DMS 273 (cell line): ENCODE measurements around the gene CYP1A2.

Source experiments
- DNase-seq: peaks from one replicate; lab custom pipeline; 2025; ENCODE audit not compliant: unreplicated experiment; lab: John Stamatoyannopoulos, UW

CYP1A2 gene

DNA sequence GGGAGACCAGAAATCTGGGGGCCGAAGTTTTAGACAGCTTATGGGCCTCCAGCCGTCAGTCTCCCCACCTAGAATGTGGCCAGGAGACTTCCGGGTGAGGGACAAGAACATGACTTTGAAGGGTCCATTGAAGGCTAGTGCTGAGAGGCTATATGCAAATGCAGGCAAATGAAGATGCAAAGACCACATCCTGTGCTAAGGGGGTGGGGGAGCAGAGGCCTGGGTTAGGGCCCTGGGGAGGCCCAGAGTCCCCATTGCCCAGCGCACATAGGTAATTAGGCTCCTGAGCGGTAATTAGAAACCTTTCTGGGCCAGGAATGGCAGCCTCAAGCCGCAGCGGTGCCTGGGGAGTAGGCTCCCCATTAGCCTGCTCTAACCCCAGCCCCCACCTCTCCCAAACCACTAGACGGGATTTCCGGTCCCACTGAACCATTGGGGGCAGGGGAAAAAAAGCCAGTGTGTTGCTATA, 40.1 kb downstream of the CYP1A2 start:
- DNase-seq = no peak

GRCh38 chr15:74789171-74789631, 40.6 kb downstream of the CYP1A2 start:
- no peak for DNase-seq

DNA sequence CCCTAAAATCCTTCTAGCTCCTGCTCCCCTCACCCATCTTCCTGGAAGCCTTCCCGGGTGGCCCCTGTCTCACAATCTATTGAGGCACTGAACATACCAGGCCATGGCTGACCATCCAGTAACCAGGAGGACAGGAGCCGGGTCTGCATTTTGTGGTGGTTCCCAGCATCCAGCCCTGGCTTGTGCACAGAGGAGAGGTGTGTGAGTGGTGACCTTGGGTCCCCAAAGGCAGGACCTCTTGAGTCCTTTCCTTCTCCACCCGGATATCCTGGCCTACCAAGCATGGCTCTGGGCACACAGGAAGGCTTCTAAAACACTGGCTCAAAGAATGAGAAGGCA, 41.1 kb downstream of the CYP1A2 start:
- DNase-seq = no peak

- DNase-seq = peak; percentile 20
Observed at GRCh38 chr15:74790080-74790916, 41.7 kb downstream of the CYP1A2 start.

- DNase-seq = no peak
Observed at GRCh38 chr15:74791007-74791406, 42.4 kb downstream of the CYP1A2 start.

- DNase-seq = no peak
Observed at GRCh38 chr15:74791667-74792066, 43.0 kb downstream of the CYP1A2 start.

DNA sequence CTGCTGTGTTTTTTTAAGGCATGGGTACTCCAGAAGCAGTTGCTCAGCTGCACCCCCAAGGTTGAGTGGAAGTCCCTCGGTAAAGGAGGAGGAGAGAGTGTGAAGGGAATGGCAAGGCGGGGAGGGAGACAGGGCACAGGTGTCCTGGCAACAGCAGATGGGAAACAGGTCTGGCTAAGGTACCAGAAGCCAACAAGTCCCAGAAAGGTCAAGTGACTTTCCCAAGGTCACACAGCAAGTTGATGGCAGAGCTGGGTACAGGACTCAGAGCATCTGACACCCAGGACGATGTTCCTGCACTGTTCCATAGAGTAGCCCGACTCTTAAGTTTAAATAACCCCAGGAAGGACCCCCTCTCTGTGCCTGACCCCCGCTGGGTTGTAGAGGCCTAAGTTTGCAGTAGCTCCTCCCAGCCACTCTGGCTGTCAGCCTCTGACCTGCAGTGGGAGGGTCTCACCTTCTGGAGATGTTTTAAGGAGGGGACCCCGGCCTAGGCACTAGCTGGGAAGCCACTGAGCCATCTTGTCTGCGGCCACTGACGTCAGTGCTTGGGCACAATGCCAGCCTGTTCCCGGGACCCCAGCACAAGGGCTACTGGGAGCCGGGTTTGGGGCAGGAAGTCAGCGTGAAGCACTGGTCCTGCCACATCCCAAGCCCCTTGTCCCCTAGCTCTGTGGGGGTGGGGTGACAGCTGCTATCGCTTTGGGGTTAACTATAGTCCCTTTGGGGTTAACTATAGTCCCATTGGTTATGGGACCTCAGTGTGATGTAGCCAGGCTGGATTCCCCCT, 43.8 kb downstream of the CYP1A2 start:
- no peak for DNase-seq

GRCh38 chr15:74793135-74794028, 44.7 kb downstream of the CYP1A2 start:
- no peak for DNase-seq

DNA sequence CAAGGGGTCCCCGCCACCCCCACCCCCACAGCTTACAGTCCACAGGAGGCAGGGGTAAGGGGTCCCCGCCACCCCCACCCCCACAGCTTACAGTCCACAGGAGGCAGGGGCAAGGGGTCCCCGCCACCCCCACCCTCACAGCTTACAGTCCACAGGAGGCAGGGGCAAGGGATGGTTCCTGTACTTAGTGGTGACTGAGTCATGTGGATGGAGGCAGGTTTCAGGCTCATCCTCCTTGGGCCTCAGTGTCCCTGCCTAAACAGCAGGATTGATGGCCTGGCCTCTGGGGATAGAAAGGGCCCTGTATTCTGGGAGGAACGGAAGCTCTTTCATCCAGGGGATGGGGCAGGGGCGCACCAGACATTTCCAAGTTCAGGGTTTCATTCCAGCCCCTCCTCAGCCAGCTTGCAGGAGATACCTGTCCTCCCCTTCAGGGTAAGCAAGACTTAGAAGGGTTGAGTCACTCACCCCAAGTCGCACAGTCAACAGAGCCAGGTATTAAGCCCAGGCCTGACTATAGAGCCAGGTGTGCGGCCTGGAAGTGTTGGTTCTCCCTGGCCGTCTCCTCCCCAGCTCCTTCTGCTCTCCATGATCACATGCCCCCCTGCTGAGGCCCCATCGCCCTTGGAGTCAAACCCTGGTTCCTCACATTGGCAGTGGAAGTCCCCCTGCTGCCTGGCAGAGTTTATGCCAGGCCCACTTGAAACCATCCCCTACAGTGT, 45.8 kb downstream of the CYP1A2 start:
- no peak for DNase-seq

GRCh38 chr15:74794970-74795349, 46.3 kb downstream of the CYP1A2 start:
- DNase-seq = no peak

- DNase-seq = no peak
Observed at GRCh38 chr15:74795966-74796625, 47.5 kb downstream of the CYP1A2 start.

DNA sequence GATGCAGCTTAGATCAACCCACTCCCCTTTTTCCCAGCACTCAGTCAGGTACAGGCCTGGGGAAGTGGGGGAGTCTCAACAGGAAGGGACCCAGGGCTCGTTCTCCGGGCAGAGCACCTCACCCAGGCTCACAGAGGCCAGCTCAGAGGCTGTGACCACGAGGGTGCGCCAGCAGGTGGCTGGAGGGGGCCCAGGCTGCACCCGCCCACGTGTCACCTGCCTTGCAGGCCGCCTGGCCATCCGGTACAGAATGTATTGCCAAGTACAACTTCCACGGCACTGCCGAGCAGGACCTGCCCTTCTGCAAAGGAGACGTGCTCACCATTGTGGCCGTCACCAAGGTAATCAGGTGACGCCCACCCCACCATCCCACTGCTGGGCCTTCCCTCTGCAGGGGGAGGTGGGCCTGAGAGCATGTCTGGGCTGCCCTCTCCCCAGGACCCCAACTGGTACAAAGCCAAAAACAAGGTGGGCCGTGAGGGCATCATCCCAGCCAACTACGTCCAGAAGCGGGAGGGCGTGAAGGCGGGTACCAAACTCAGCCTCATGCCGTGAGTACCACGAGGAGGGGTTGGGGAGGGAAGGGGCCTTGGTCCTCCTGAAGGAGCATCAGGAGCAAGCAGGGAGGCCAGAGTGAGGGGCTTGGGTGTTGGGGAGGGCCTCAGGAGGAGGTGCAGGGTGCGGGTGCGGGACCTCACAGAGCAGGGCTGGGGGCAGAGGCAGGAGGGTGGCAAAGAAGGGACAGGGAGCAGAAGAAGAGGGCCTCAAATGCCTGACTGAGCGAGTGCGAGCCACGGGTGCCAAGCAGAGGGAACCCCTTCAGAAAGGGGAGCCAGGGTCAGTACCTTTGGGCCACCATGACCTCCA, 50.0 kb downstream of the CYP1A2 start:
- no peak for DNase-seq

- no peak for DNase-seq
Observed at GRCh38 chr15:74799255-74799855, 50.7 kb downstream of the CYP1A2 start.

DNA sequence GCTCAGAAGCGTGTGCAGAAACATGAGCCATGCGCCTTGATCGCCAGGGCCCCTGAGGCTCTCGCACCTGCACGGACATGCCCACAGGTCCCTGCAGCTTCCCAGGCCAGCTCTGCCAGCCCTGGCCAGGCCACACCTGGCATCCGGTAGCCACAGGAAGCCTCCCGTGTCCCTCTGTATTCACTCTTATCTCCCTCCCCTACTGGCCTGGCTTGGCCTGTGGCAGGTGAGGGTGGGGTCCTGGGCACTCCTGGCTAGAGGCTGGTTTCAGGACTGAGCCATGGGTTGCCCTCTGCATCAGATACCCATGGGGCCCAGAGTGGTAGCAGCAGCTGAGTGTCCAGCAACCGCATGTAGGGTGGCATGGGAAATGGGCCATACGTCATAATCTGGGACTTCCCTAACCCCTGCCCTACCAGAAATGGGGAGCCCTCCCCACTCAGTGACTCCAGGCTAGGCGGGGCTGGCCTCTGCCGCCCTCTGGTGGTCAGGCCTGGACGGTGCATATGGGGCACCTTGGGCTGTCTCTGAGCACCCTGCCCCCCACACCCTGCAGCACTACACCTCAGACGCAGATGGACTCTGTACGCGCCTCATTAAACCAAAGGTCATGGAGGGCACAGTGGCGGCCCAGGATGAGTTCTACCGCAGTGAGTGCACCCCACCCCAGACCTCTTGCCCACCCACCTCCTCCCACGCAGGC, 51.4 kb downstream of the CYP1A2 start:
- DNase-seq = peak; percentile 76

GRCh38 chr15:74800559-74801094, 52.0 kb downstream of the CYP1A2 start:
- DNase-seq = no peak

GRCh38 chr15:74801311-74801997, 52.8 kb downstream of the CYP1A2 start:
- DNase-seq = no peak

DNA sequence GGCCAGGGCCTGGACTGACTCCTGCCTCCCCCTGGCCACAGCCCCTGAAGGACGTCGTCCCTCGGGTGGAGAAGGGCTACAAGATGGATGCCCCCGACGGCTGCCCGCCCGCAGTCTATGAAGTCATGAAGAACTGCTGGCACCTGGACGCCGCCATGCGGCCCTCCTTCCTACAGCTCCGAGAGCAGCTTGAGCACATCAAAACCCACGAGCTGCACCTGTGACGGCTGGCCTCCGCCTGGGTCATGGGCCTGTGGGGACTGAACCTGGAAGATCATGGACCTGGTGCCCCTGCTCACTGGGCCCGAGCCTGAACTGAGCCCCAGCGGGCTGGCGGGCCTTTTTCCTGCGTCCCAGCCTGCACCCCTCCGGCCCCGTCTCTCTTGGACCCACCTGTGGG, 53.6 kb downstream of the CYP1A2 start:
- DNase-seq = no peak
